HCT116 (cell line): Measurements from ENCODE around the gene FBXW2. TPM values are rescaled to one million over a fixed set of nuclear protein-coding genes. Genes with fewer than 3 reads are reported as not detected.

Experiments used
- ATAC-seq: fragments of 200-7000 bp; cut with Tn5 transposase; 2 replicates; pipeline ENCODE4 v1.9.1; 2020; ENCODE audit warnings: mild to moderate bottlenecking, moderate library complexity
- BruUV-seq: library from RNA; stranded (reverse); fragments of 400-500 nt; replicated peaks from 2 replicates; lab custom pipeline; 2021; lab: Mats Ljungman, UMichigan
- CTCF ChIA-PET: fragments of 300-600 bp; sonication (Branson Sonifier 250); formaldehyde crosslinking; loops from one replicate; lab custom pipeline; 2021; ENCODE audit warnings: antibody characterized with exemption; lab: Charles Lee
- POLR2A ChIA-PET: fragments of 300-600, 350-600 bp; sonication (Branson Sonifier 250); formaldehyde crosslinking; loops from one replicate; lab custom pipeline; 2021; ENCODE audit warnings: antibody characterized with exemption; lab: Charles Lee
- RAD21 ChIA-PET, 2 experiments: fragments of 300-600 bp; sonication (Branson Sonifier 250); formaldehyde crosslinking; loops; one replicate each; lab custom pipeline; 2023; ENCODE audit warnings: low total read pairs in 2 of 2; ENCODE audit not compliant: uncharacterized antibody in 2 of 2, unreplicated experiment in 2 of 2, low non-redundant PET in 1 of 2; lab: Charles Lee
- DNase-seq: peaks from one replicate; pipeline ENCODE4 v3.0.0-alpha.2; 2010; ENCODE audit warnings: low read depth, low spot score
- H2AFZ ChIP-seq: fragments of 200-600 bp; shearing (Covaris generic), sonication (generic); 2 replicates; pipeline ENCODE4 v1.6.1; 2017; ENCODE audit warnings: low read depth, mixed run types, mixed read lengths, antibody characterized with exemption, low read length; ENCODE audit not compliant: poor library complexity, severe bottlenecking
- H3K27ac ChIP-seq: 2 replicates; pipeline ENCODE4 v1.5.1; 2012; ENCODE audit warnings: low read depth, low read length
- H3K27me3 ChIP-seq: fragments of 200-600 bp; sonication (generic); 2 replicates; pipeline ENCODE4 v1.6.1; 2016; ENCODE audit warnings: mixed run types, low read length, mixed read lengths; ENCODE audit not compliant: insufficient read depth
- H3K36me3 ChIP-seq, 2 experiments: fragments of 200-500 bp in 1 of 2; fragments of 200-600 bp in 1 of 2; sonication (Bioruptor generic) in 1 of 2; sonication (generic) in 1 of 2; 2 replicates each; pipeline versions ENCODE4 v1.5.1 to v1.6.1; 2014 to 2016; ENCODE audit warnings: low read length in 2 of 2, inconsistent platforms in 1 of 2, mixed read lengths in 1 of 2, mixed run types in 1 of 2; ENCODE audit not compliant: insufficient read depth in 2 of 2, control insufficient read depth in 1 of 2
- H3K4me1 ChIP-seq, 2 experiments: fragments of 200-600 bp in 1 of 2; sonication (generic) in 1 of 2; 2 replicates each; pipeline versions ENCODE4 v1.5.1 to v1.6.1; 2012 to 2017; ENCODE audit warnings: low read length in 2 of 2, inconsistent platforms in 1 of 2, mild to moderate bottlenecking in 1 of 2, mixed read lengths in 1 of 2, mixed run types in 1 of 2, moderate library complexity in 1 of 2; ENCODE audit not compliant: insufficient read depth in 2 of 2, control insufficient read depth in 1 of 2
- H3K4me2 ChIP-seq: fragments of 200-600 bp; sonication (generic); 2 replicates; pipeline ENCODE4 v1.6.1; 2017; ENCODE audit warnings: mixed run types, low read length, mixed read lengths
- H3K4me3 ChIP-seq, 2 experiments: fragments of 200-600 bp in 1 of 2; sonication (generic) in 1 of 2; replicated peaks in 1 of 2; 2 replicates each; pipeline ENCODE4 v1.5.1; 2011 to 2016; ENCODE audit warnings: low read length in 2 of 2, control low read depth in 1 of 2, low read depth in 1 of 2, mild to moderate bottlenecking in 1 of 2, mixed read lengths in 1 of 2, mixed run types in 1 of 2
- H3K79me2 ChIP-seq: fragments of 200-600 bp; sonication (generic); 2 replicates; pipeline ENCODE4 v1.6.1; 2017; ENCODE audit warnings: mild to moderate bottlenecking, mixed run types, low read length, moderate library complexity, mixed read lengths; ENCODE audit not compliant: insufficient read depth
- H3K9ac ChIP-seq: fragments of 200-600 bp; sonication (generic); 2 replicates; pipeline ENCODE4 v1.6.1; 2016; ENCODE audit warnings: low read length, mixed read lengths
- H3K9me2 ChIP-seq: fragments of 200-600 bp; sonication (generic), shearing (Covaris generic); 2 replicates; pipeline ENCODE4 v1.6.1; 2017; ENCODE audit warnings: mixed run types, mild to moderate bottlenecking, moderate library complexity; ENCODE audit not compliant: insufficient read depth
- H3K9me3 ChIP-seq, 2 experiments: fragments of 200-500 bp in 1 of 2; fragments of 200-600 bp in 1 of 2; sonication (Bioruptor generic) in 1 of 2; sonication (generic) in 1 of 2; 2 replicates each; pipeline ENCODE4 v1.6.1; 2014 to 2017; ENCODE audit warnings: low read length in 2 of 2, mixed read lengths in 2 of 2, inconsistent platforms in 1 of 2, low read depth in 1 of 2, mild to moderate bottlenecking in 1 of 2, mixed run types in 1 of 2, moderate library complexity in 1 of 2; ENCODE audit not compliant: control insufficient read depth in 1 of 2, insufficient read depth in 1 of 2
- H4K20me1 ChIP-seq: fragments of 200-600 bp; sonication (generic), shearing (Covaris generic); 2 replicates; pipeline ENCODE4 v1.6.1; 2017; ENCODE audit warnings: mixed run types, mild to moderate bottlenecking, moderate library complexity; ENCODE audit not compliant: insufficient read depth
- CBX3 ChIP-seq: IDR thresholded peaks from 2 replicates; pipeline ENCODE4 v1.6.1; 2012; ENCODE audit warnings: low read depth
- EGR1 ChIP-seq: IDR thresholded peaks from 2 replicates; pipeline ENCODE4 v1.6.1; 2012; ENCODE audit warnings: low read depth
- ELF1 ChIP-seq: IDR thresholded peaks from 2 replicates; pipeline ENCODE4 v1.6.1; 2012; ENCODE audit warnings: low read depth, borderline replicate concordance
- EZH2 ChIP-seq: fragments of 200-600 bp; sonication (generic); IDR thresholded peaks from 2 replicates; pipeline ENCODE4 v1.6.1; 2017; ENCODE audit warnings: antibody characterized with exemption, mixed run types
- EZH2phosphoT487 ChIP-seq: fragments of 200-600 bp; IDR thresholded peaks from 2 replicates; pipeline ENCODE4 v1.6.1; 2018; ENCODE audit warnings: antibody characterized with exemption, borderline replicate concordance
- FOSL1 ChIP-seq: IDR thresholded peaks from 2 replicates; pipeline ENCODE4 v1.6.1; 2012; ENCODE audit warnings: low read depth
- JUND ChIP-seq: IDR thresholded peaks from 2 replicates; pipeline ENCODE4 v1.6.1; 2012
- RAD21 ChIP-seq: IDR thresholded peaks from 2 replicates; pipeline ENCODE4 v1.6.1; 2012; ENCODE audit warnings: low read depth, mild to moderate bottlenecking
- REST ChIP-seq: IDR thresholded peaks from 2 replicates; pipeline ENCODE4 v1.6.1; 2012; ENCODE audit warnings: low read depth
- SIN3A ChIP-seq: IDR thresholded peaks from 2 replicates; pipeline ENCODE4 v1.6.1; 2012; ENCODE audit warnings: low read depth
- SP1 ChIP-seq: IDR thresholded peaks from 2 replicates; pipeline ENCODE4 v1.6.1; 2012; ENCODE audit warnings: low read depth
- SRF ChIP-seq: IDR thresholded peaks from 2 replicates; pipeline ENCODE4 v1.6.1; 2012; ENCODE audit warnings: low read depth
- YY1 ChIP-seq: IDR thresholded peaks from 2 replicates; pipeline ENCODE4 v1.6.1; 2011; ENCODE audit warnings: low read length, low read depth, moderate library complexity, mild to moderate bottlenecking; ENCODE audit not compliant: insufficient replicate concordance; ENCODE audit errors: extremely low read depth
- ZBTB33 ChIP-seq: IDR thresholded peaks from 2 replicates; pipeline ENCODE4 v1.6.1; 2011; ENCODE audit warnings: mild to moderate bottlenecking, low read length, moderate library complexity; ENCODE audit not compliant: insufficient replicate concordance; ENCODE audit errors: extremely low read depth
- intact Hi-C: fragments of 100-400 bp; cut with micrococcal nuclease; formaldehyde crosslinking; loops from 2 replicates; pipeline ENCODE4 v1.10.0; 2022
- total RNA-seq: library from RNA; stranded (reverse); gene quantifications from one replicate; pipeline ENCODE4 v1.2.1, GENCODE V29; 2021; ENCODE audit not compliant: unreplicated experiment

Gene FBXW2
- total RNA-seq, 1 experiment from 2014 or later, result 59.6 TPM

GRCh38 chr9:120830865-120831264, 37.6 kb upstream of the FBXW2 start (continued):
- no peak for TF ChIP-seq FOSL1
- TF ChIP-seq, all 23 proteins: peak for 0

GRCh38 chr9:120830151-120830550, 36.9 kb upstream of the FBXW2 start:
- no peaks in the 10 kb centered on the region for H3K9me2 ChIP-seq
- no peak overlapping the region for H3K4me3 ChIP-seq
- RAD21 ChIA-PET, result no interaction called here
- no peak overlapping the region for H2AFZ ChIP-seq
- intact Hi-C loops, result no loop called here
- no TSS peak for BruUV-seq
- ATAC-seq, result no peak
- H3K27ac ChIP-seq, result no peak overlapping the region
- no peaks in the 10 kb centered on the region for H3K9me3 ChIP-seq
- CTCF ChIA-PET, result no interaction called here
- no peak for DNase-seq
- no peaks in the 10 kb centered on the region for H3K27me3 ChIP-seq
- POLR2A ChIA-PET, result no interaction called here
- no peak overlapping the region for H3K4me2 ChIP-seq
- H4K20me1 ChIP-seq, result no peaks in the 10 kb centered on the region
- no peaks in the 10 kb centered on the region for H3K4me1 ChIP-seq
- TF ChIP-seq RAD21 (no peak), SIN3A (no peak), FOSL1 (no peak), EZH2 (no peak), EGR1 (no peak), YY1 (no peak), SRF (no peak), EZH2phosphoT487 (no peak), JUND (no peak)
- H3K9ac ChIP-seq, result no peak overlapping the region
- H3K36me3 ChIP-seq, result peaks cover 19 to 34% of the 10 kb centered on the region in 2 experiments; a peak in 3 of 4 replicates
- H3K79me2 ChIP-seq, result peaks cover 12% of the 10 kb centered on the region; the same call in 1 of the 2 replicates

GRCh38 chr9:120829650-120830049, 36.4 kb upstream of the FBXW2 start:
- DNase-seq (no peak), ATAC-seq (no peak)
- H3K27ac ChIP-seq, result no peak overlapping the region
- H3K79me2 ChIP-seq, result peaks cover 7% of the 10 kb centered on the region; the same call in 1 of the 2 replicates
- no peak overlapping the region for H2AFZ ChIP-seq
- TF ChIP-seq EZH2phosphoT487, result no peak
- no peak for TF ChIP-seq CBX3
- no peak for TF ChIP-seq REST
- no peak for TF ChIP-seq EZH2
- no peak for TF ChIP-seq SP1
- no peak for TF ChIP-seq ELF1
- TF ChIP-seq RAD21, result no peak
- TF ChIP-seq ZBTB33, result no peak
- H3K4me3 ChIP-seq, result no peak overlapping the region
- peaks cover 21 to 34% of the 10 kb centered on the region in 2 experiments; a peak in 3 of 4 replicates for H3K36me3 ChIP-seq
- H3K9me3 ChIP-seq, result no peaks in the 10 kb centered on the region
- CTCF ChIA-PET, result no interaction called here
- H3K27me3 ChIP-seq, result no peaks in the 10 kb centered on the region
- no peak overlapping the region for H3K9ac ChIP-seq
- RAD21 ChIA-PET, result no interaction called here
- intact Hi-C loops, result no loop called here
- H3K9me2 ChIP-seq, result no peaks in the 10 kb centered on the region
- no peak overlapping the region for H3K4me2 ChIP-seq
- no TSS peak for BruUV-seq
- H4K20me1 ChIP-seq, result no peaks in the 10 kb centered on the region
- POLR2A ChIA-PET, result no interaction called here
- H3K4me1 ChIP-seq, result no peaks in the 10 kb centered on the region
